ENCODE results near the gene SYT8. TPM values are rescaled to one million over a fixed set of nuclear protein-coding genes. Genes with fewer than 3 reads are reported as not detected.

Gene SYT8
- total RNA-seq, 1 experiment from 2014 or later: 1.0 TPM

DNA sequence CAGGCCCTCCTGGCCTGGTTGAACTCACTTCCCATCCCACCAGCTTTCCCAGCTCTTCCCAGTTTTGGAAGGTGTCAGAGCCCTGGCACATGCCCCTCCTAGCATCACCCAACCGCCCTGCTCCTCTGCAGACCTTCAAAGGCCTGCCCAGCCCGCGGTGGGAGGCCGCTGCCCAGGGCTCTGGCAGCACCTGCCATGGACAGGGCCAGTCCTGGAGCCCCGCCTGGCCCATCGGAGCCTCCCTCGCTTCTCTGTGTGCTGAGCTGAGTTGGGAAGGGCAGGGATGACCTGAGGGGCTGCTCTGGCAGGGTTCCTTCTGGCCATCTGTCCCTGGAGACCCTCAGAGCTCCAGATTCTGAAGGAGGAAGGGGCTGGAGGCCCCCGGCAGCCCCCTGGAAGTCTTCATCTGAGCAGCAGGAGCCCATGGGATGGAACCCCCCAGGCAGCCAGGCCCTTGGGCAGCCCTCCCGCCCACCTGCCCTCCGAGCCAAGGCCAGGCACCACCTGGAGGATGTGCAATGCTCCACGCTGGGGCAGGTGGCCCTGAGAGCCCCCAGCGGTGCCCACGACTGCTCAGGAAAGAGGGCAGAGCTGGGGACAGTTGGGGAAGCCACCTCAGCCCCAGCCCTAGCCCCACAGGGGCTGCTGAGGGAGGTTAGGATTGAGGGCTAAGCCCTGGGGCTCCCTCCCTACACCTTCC lies 21.7 kb downstream of the SYT8 start:
- Histone ChIP-seq H3K27me3 (ENCODE audit: insufficient read depth, low read length) (no peaks in the 10 kb centered on the region), H3K27ac (ENCODE audit: low read depth, low read length) (no peak overlapping the region; the same call in 1 of the 2 replicates), H3K9me2 (ENCODE audit: insufficient read depth) (no peaks in the 10 kb centered on the region), H4K20me1 (ENCODE audit: insufficient read depth) (no peaks in the 10 kb centered on the region), H3K9me3 (ENCODE audit: control insufficient read depth in 1 of 2, insufficient read depth in 1 of 2, low read depth in 1 of 2, low read length in 2 of 2) (no peaks in the 10 kb centered on the region), H3K36me3 (ENCODE audit: control insufficient read depth in 1 of 2, insufficient read depth in 2 of 2, low read length in 2 of 2) (no peaks in the 10 kb centered on the region), H3K4me2 (ENCODE audit: low read length) (no peak overlapping the region), H3K79me2 (ENCODE audit: insufficient read depth, low read length) (no peaks in the 10 kb centered on the region), H3K4me1 (ENCODE audit: control insufficient read depth in 1 of 2, insufficient read depth in 2 of 2, low read length in 2 of 2) (no peaks in the 10 kb centered on the region), H3K4me3 (replicated peaks in 1 of 2; ENCODE audit: low read depth in 1 of 2, low read length in 2 of 2) (no peak overlapping the region), H3K9ac (ENCODE audit: low read length) (no peak overlapping the region), H2AFZ (ENCODE audit: low read depth, low read length, poor library complexity, severe bottlenecking) (no peak overlapping the region)
- ChIA-PET POLR2A (no interaction called here), RAD21 (ENCODE audit: low non-redundant PET in 1 of 2, low total read pairs in 2 of 2, uncharacterized antibody in 2 of 2, unreplicated experiment in 2 of 2) (no interaction called here), CTCF (interaction anchor here (2.0 kb wide), 1 partner anchor 23 kb away, joined by 5 read pairs; no protein-coding TSS in a partner anchor)
- BruUV-seq (replicated peaks): no TSS peak
- ATAC-seq (no peak), DNase-seq (ENCODE audit: low read depth, low spot score) (no peak)
- TF ChIP-seq SP1 (IDR thresholded peaks at IDR 0.05; ENCODE audit: low read depth): no peak
- TF ChIP-seq POLR2AphosphoS5 (IDR thresholded peaks at IDR 0.05; ENCODE audit: low read depth, low read length): no peak
- intact Hi-C loops (cut with micrococcal nuclease): no loop called here

DNA sequence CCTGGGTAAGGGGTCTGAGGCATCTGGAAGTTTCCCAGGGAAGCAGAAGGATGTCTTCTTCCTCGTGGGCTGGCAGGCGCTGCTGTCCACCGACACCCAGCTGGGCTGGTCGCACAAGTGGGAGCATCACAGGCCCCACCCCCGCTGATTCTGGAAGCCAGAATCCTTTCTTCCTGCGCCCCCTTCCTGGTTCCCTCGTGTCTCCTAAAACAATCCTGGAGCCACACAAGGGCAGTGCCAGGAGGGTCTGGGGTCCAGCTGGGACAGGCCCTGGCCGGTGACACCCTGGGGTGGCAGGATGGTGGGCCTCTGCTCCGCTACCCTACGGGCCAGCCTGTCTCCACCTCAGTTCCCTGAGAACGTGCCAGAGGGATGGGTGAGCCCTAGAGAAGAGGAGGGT lies 22.3 kb downstream of the SYT8 start:
- no peak for ATAC-seq
- CTCF ChIA-PET: interaction anchor here (2.0 kb wide), 1 partner anchor 24 kb away, joined by 5 read pairs; no protein-coding TSS in a partner anchor
- no peak overlapping the region for H3K27ac ChIP-seq (ENCODE audit: low read depth, low read length)
- no peaks in the 10 kb centered on the region for H3K9me3 ChIP-seq (ENCODE audit: control insufficient read depth in 1 of 2, insufficient read depth in 1 of 2, low read depth in 1 of 2, low read length in 2 of 2)
- no peaks in the 10 kb centered on the region for H3K79me2 ChIP-seq (ENCODE audit: insufficient read depth, low read length)
- no peaks in the 10 kb centered on the region for H3K36me3 ChIP-seq (ENCODE audit: control insufficient read depth in 1 of 2, insufficient read depth in 2 of 2, low read length in 2 of 2)
- TF ChIP-seq ELF1 (IDR thresholded peaks at IDR 0.05; ENCODE audit: borderline replicate concordance, low read depth): no peak
- TF ChIP-seq, protein P1, sequence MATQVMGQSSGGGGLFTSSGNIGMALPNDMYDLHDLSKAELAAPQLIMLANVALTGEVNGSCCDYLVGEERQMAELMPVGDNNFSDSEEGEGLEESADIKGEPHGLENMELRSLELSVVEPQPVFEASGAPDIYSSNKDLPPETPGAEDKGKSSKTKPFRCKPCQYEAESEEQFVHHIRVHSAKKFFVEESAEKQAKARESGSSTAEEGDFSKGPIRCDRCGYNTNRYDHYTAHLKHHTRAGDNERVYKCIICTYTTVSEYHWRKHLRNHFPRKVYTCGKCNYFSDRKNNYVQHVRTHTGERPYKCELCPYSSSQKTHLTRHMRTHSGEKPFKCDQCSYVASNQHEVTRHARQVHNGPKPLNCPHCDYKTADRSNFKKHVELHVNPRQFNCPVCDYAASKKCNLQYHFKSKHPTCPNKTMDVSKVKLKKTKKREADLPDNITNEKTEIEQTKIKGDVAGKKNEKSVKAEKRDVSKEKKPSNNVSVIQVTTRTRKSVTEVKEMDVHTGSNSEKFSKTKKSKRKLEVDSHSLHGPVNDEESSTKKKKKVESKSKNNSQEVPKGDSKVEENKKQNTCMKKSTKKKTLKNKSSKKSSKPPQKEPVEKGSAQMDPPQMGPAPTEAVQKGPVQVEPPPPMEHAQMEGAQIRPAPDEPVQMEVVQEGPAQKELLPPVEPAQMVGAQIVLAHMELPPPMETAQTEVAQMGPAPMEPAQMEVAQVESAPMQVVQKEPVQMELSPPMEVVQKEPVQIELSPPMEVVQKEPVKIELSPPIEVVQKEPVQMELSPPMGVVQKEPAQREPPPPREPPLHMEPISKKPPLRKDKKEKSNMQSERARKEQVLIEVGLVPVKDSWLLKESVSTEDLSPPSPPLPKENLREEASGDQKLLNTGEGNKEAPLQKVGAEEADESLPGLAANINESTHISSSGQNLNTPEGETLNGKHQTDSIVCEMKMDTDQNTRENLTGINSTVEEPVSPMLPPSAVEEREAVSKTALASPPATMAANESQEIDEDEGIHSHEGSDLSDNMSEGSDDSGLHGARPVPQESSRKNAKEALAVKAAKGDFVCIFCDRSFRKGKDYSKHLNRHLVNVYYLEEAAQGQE (IDR thresholded peaks at IDR 0.05; ENCODE audit: low read depth): no peak
- H3K9ac ChIP-seq (ENCODE audit: low read length): no peak overlapping the region
- intact Hi-C loops (cut with micrococcal nuclease): no loop called here
- no TSS peak for BruUV-seq (replicated peaks)
- no peaks in the 10 kb centered on the region for H3K9me2 ChIP-seq (ENCODE audit: insufficient read depth)
- H3K4me1 ChIP-seq (ENCODE audit: control insufficient read depth in 1 of 2, insufficient read depth in 2 of 2, low read length in 2 of 2): peaks cover 0 to under 1% of the 10 kb centered on the region in 2 experiments; a peak in 1 of 4 replicates
- DNase-seq (ENCODE audit: low read depth, low spot score): no peak
- no peak overlapping the region for H3K4me3 ChIP-seq (replicated peaks in 1 of 2; ENCODE audit: low read depth in 1 of 2, low read length in 2 of 2)
- no peaks in the 10 kb centered on the region for H4K20me1 ChIP-seq (ENCODE audit: insufficient read depth)
- no peak overlapping the region for H2AFZ ChIP-seq (ENCODE audit: low read depth, low read length, poor library complexity, severe bottlenecking)
- no peak overlapping the region for H3K4me2 ChIP-seq (ENCODE audit: low read length)
- POLR2A ChIA-PET: no interaction called here
- H3K27me3 ChIP-seq (ENCODE audit: insufficient read depth, low read length): no peaks in the 10 kb centered on the region
- RAD21 ChIA-PET (ENCODE audit: low non-redundant PET in 1 of 2, low total read pairs in 2 of 2, uncharacterized antibody in 2 of 2, unreplicated experiment in 2 of 2): no interaction called here
